HG02642 (cell line): Measurements from ENCODE around the gene TRIM31.
"Not testable (repeated sequence)": the region's sequence is repeated elsewhere in the genome, so short reads cannot be mapped to it uniquely, and the experiment has no call there.

Experiments
- ATAC-seq: cut with Tn5 transposase; IDR thresholded peaks from one replicate; pipeline ENCODE4 v1.9.1; 2021; ENCODE audit warnings: mild to moderate bottlenecking; ENCODE audit not compliant: unreplicated experiment, poor library complexity

Gene TRIM31

GRCh38 chr6:30121446-30122366, 8.8 kb upstream of the TRIM31 start:
- ATAC-seq = no peak

- ATAC-seq = not testable (repeated sequence)
Observed at GRCh38 chr6:30118691-30119090, 5.8 kb upstream of the TRIM31 start.

GRCh38 chr6:30116724-30117123, 3.8 kb upstream of the TRIM31 start:
- no peak for ATAC-seq

DNA sequence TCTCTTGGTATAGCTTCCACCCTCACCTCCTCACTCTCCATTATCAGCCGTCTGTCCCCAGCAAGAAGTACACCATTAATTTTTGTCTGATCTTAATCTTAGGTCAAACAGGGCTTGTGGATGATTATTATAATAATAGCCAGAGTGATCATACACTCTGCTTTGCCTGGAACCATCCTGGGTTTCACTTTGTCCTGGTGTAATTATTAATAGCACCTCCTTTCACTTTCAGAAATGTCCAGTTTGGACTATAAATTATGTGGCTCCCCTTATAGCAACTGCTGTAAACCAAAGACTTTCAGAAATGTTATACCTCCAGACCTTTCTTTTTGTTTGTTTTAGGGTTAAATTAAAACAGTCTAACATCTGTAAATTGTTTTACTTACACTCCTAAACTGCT, 951 bp upstream of the TRIM31 start:
- no peak for ATAC-seq

DNA sequence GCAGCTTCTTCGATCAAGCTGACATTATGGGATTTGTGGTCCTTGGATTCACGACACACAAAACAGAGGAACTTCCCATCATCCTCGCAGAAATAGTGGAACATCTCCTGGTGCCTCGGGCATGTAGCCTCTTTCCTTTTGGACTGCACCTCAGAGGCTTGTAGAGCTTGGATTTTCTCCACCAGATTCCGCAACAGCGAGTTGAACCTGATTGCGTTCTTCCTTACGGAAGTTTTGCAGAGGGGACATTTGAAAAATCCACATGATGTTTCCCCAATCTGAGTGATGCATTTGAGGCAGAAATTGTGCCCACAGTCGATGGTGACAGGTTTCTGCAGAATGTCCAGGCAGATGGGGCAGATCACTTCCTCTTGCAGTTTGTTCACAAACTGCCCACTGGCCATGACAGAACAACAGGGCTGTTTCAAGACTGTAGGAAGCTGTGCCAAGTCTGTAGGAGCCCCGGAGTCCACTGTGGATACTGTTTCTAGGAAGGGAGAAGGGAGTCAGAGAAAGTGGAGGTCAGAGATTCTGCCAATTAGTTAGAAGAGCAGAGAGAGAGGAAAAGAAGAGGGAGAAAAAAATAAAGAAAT, 392 bp downstream of the TRIM31 start:
- no peak for ATAC-seq

GRCh38 chr6:30111266-30111856, 1.5 kb downstream of the TRIM31 start:
- no peak for ATAC-seq

DNA sequence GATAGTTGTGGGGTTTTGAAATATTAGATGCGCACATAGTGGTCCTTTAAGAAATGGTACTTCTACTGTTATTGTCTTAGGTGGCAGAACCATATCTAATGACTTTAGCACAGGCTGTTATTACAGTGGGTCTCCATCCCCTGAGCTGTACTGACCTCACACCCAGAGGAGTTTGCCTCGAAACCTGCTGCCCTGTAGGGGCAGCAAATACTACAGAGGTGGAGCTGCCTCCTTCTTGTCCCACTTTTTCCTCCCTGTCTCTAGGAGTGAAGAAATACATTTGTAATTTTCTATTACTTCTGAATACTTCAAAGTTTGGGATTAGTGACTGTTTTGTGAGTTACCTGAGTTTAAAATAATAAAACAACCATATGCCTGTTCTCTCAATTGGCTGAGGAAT, 8.2 kb downstream of the TRIM31 start:
- ATAC-seq = no peak

DNA sequence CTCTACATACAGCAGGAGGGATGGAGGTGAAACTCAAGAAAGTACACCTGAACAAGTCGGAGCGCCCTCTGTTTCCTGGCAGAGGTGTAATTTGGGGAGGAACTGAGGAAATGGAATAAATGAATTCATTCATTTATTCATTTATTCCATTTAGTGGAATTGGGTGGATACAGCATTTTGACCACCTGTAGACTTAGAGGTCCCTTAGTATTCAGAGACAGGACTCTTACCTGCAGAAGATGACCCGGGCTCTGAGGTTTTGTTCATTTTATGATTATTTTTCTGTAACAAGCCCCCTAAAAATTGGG, 9.1 kb downstream of the TRIM31 start:
- no peak for ATAC-seq

GRCh38 chr6:30102970-30103871, 9.7 kb downstream of the TRIM31 start:
- ATAC-seq = peak; percentile 56

GRCh38 chr6:30102414-30102969, 10.4 kb downstream of the TRIM31 start:
- ATAC-seq = no peak

DNA sequence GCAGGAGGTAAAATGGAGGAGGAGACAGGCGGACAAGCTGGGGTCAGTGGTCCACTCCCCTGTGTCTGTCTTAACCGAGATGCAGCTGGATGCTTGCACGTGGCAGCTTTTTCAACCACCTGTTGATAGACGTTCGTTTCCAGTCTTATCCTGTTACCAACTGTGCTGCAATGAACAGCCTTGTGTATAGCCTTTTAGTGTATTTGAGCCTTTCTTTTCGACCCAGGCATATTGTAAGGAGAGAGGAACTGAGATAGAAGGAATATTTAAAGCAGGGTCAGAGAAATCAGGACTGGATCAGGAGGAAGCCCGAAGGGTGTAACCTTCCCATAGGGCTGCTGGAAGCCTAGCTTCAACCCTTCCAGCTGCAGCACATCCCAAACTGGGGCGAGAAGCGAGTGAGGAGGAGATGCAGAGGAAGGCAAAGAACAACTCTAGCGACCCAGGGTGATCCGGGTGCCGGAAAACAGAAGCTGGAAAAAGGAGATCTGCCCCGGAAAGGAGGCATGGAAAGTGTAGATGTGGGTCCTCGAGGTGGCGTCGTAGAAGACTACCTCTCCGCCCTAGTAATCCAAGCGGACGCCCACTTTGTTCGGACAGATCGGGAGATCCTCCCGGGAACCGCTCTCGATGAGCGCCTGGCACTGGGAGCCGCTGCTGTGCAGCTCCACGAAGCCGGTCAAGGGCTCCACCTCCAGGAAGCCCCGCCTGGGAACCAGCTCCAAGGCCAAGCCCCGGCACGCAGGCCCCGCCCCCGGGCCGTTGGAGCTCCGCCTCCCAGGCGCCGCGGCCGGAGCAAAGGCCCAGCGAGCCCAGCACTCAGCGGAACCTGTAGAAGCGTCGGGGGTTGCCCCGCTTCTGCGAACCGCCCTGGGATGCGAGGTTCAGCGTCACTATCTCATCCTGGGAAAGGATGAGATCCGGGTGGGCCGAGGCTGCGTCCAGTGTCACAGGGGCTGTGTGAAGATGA, 11.2 kb downstream of the TRIM31 start:
- ATAC-seq = peak; percentile 59

- ATAC-seq = no peak
Observed at GRCh38 chr6:30100585-30101443, 12.1 kb downstream of the TRIM31 start.

DNA sequence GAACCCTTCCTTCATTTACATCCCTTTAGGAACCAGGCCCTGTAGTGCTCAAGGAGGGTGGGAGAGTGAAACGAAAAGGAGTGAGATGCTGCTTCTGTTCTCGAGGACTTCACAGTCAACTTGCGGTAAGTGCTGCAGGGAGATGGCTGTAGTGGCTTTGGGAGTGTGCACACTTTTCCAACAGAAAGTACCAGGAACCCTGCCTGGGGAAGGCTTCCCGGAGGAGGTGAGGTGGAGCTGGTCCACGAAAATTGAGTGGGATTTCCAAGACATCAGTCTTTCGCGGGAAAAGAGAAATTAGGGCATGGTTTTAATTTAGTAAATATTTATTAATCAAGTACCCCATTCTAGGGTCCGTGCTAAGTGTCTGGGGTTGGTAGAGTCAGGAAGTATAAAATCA, 12.7 kb downstream of the TRIM31 start:
- ATAC-seq = no peak

DNA sequence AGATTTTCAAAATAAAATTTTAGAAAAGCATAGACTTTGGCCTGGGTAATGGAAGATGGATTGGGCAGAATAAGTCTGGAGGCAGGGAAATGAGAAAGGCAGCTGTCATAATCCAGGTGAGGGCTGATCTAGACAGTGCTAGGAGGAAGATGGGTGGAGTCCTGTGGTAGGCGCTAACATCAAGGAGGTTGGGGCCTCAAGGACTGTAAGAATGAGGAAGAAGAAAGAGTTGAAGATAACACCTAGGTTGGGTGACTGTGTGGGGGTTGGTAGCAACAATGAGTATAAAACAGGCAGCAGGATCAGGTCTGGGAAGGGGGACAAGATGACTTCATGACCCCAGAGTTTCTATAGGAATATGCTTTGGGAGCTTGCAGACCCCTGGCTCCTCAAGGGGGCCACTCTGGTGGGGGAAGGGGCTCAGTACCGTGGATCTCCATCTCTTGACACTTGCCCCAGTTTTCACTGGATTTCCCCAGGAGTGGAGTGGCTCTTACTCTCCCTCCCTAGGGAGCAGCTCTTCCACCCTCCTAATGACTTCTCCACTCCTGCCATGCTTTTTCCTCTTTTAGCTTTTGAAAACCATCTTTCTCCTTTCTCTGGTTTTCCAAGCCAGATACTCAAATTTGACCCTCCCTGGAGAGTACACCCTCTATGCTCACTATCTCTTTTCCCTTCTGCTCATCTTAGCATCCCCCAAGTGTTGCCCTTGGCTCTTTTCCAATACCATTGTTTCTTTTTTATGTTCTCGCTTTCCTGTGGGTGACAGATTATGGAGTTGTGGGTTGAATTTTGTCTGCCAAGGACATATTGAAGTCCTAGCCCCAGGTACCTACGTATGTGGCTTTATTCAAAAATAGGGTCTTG, 14.8 kb downstream of the TRIM31 start:
- no peak for ATAC-seq

DNA sequence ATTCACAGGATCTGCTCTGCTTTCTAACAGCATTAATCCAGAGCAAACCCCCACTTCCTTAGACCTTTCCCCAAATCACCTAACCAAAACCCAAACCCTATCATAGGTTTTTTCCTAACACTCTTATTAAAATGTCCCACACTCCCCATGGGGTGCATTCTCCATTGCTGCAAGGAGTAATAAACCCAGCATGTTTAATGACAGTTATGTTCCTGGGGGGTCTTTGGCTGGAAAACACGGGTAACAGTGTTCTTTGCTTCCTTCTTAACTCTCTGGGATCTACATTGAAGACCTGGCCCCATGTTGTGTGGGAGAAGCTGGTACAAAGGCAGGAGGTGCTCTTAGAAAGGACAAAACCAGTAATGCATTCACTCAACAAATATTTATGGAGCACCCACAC, 16.1 kb downstream of the TRIM31 start:
- ATAC-seq = no peak

- ATAC-seq = no peak
Observed at GRCh38 chr6:30093951-30094661, 18.8 kb downstream of the TRIM31 start.
